Suprapubic skin (tissue), 4 donors: ENCODE data around the gene SP5.

Experiments
- CTCF ChIP-seq, 2 donors: fragments of 200-600 bp in 1 of 2; fragments of 450-650 bp in 1 of 2; sonication (generic) in 1 of 2; IDR thresholded peaks; one replicate each; pipeline ENCODE4 v1.5.1; 2016 to 2019; ENCODE audit warnings: antibody characterized with exemption in 2 of 2, mild to moderate bottlenecking in 1 of 2, moderate library complexity in 1 of 2
- EP300 ChIP-seq: sonication (generic); formaldehyde crosslinking; IDR thresholded peaks from one replicate; pipeline ENCODE4 v1.6.1; 2017; ENCODE audit warnings: antibody characterized with exemption
- POLR2A ChIP-seq, 2 donors: fragments of 450-650 bp; IDR thresholded peaks; one replicate each; pipeline ENCODE4 v1.6.1; 2017; ENCODE audit warnings: antibody characterized with exemption in 2 of 2, mild to moderate bottlenecking in 2 of 2, moderate library complexity in 2 of 2
- POLR2AphosphoS5 ChIP-seq, 3 donors: sonication (generic); formaldehyde crosslinking; IDR thresholded peaks; one replicate each; pipeline ENCODE4 v1.6.1; 2017; ENCODE audit warnings: antibody characterized with exemption in 3 of 3

GRCh38 chr2:170665743-170666142 lies 49.4 kb upstream of the SP5 start:
- TF ChIP-seq CTCF (IDR thresholded peaks at IDR 0.05) (no peak), POLR2A (IDR thresholded peaks at IDR 0.05) (no peak), POLR2AphosphoS5 (IDR thresholded peaks at IDR 0.05) (no peak), EP300 (no peak)
